SK-N-SH (cell line): ENCODE measurements around the gene UBR3. TPM values are rescaled to one million over a fixed set of nuclear protein-coding genes. Genes with fewer than 3 reads are reported as not detected.

Experiments
- CTCF ChIA-PET: fragments of 300-600, 350-600 bp; formaldehyde crosslinking; extraction: SDS; loops from one replicate; lab custom pipeline; 2021; lab: Yijun Ruan, JAX
- POLR2A ChIA-PET: fragments of 350-600 bp; sonication (Branson Sonifier 250); formaldehyde crosslinking; extraction: SDS; loops from one replicate; lab custom pipeline; 2020; ENCODE audit warnings: antibody characterized with exemption, inconsistent platforms; lab: Yijun Ruan, JAX
- DNase-seq: peaks from one replicate; pipeline ENCODE4 v3.0.0; 2012
- H2AFZ ChIP-seq: fragments of 200-600 bp; sonication (generic); 2 replicates; pipeline ENCODE4 v1.8.1; 2016; ENCODE audit warnings: antibody characterized with exemption, mild to moderate bottlenecking, low read depth
- H3F3A ChIP-seq: fragments of 200-600 bp; sonication (generic); replicated peaks from 2 replicates; pipeline ENCODE3; 2016; ENCODE audit warnings: antibody characterized with exemption, mild to moderate bottlenecking; ENCODE audit not compliant: insufficient read depth
- H3K27ac ChIP-seq, 2 experiments: fragments of 200-500 bp in 1 of 2; fragments of 200-600 bp in 1 of 2; sonication (Bioruptor generic) in 1 of 2; sonication (generic), shearing (Covaris generic) in 1 of 2; 2 replicates each; pipeline versions ENCODE4 v1.5.1 to v1.6.1; 2014 to 2016; ENCODE audit warnings: low read depth in 2 of 2, inconsistent platforms in 1 of 2, low read length in 1 of 2, mild to moderate bottlenecking in 1 of 2, mixed read lengths in 1 of 2
- H3K27me3 ChIP-seq: fragments of 200-600 bp; sonication (generic), shearing (Covaris generic); 2 replicates; pipeline ENCODE4 v1.6.1; 2016; ENCODE audit warnings: mixed run types; ENCODE audit not compliant: insufficient read depth
- H3K36me3 ChIP-seq, 2 experiments: fragments of 200-500 bp in 1 of 2; fragments of 200-600 bp in 1 of 2; sonication (Bioruptor generic) in 1 of 2; sonication (generic) in 1 of 2; replicated peaks in 1 of 2; 2 replicates each; pipeline versions ENCODE3 to v1.5.1; 2014 to 2016; ENCODE audit warnings: low read length in 1 of 2, mild to moderate bottlenecking in 1 of 2; ENCODE audit not compliant: insufficient read depth in 2 of 2, control insufficient read depth in 1 of 2
- H3K4me1 ChIP-seq, 2 experiments: fragments of 200-500 bp in 1 of 2; fragments of 200-600 bp in 1 of 2; sonication (Bioruptor generic) in 1 of 2; sonication (generic), shearing (Covaris generic) in 1 of 2; 2 replicates each; pipeline versions ENCODE4 v1.5.1 to v1.6.1; 2014 to 2016; ENCODE audit warnings: low read depth in 1 of 2, low read length in 1 of 2, mixed run types in 1 of 2; ENCODE audit not compliant: insufficient read depth in 2 of 2, control insufficient read depth in 1 of 2
- H3K4me2 ChIP-seq: fragments of 200-600 bp; sonication (generic), shearing (Covaris generic); 2 replicates; pipeline ENCODE4 v1.6.1; 2017; ENCODE audit warnings: mixed run types
- H3K4me3 ChIP-seq, 2 experiments: fragments of 200-500 bp in 1 of 2; fragments of 200-600 bp in 1 of 2; sonication (Bioruptor generic) in 1 of 2; sonication (generic), shearing (Covaris generic) in 1 of 2; 2 replicates each; pipeline versions ENCODE4 v1.5.1 to v1.8.1; 2014 to 2016; ENCODE audit warnings: low read depth in 2 of 2, inconsistent platforms in 1 of 2, low read length in 1 of 2, mild to moderate bottlenecking in 1 of 2, mixed read lengths in 1 of 2, moderate library complexity in 1 of 2
- H3K79me2 ChIP-seq: fragments of 200-600 bp; sonication (generic); 2 replicates; pipeline ENCODE4 v1.8.1; 2017; ENCODE audit warnings: mild to moderate bottlenecking; ENCODE audit not compliant: insufficient read depth
- H3K9ac ChIP-seq: fragments of 200-600 bp; sonication (generic); 2 replicates; pipeline ENCODE4 v1.6.1; 2017; ENCODE audit warnings: mixed run types
- H3K9me2 ChIP-seq: fragments of 200-600 bp; sonication (generic); 2 replicates; pipeline ENCODE4 v1.6.1; 2017; ENCODE audit warnings: mixed run types
- H3K9me3 ChIP-seq: fragments of 200-600 bp; sonication (generic); 2 replicates; pipeline ENCODE4 v1.6.1; 2017; ENCODE audit warnings: mixed run types, mild to moderate bottlenecking, moderate library complexity
- H4K20me1 ChIP-seq: fragments of 200-600 bp; sonication (generic); 2 replicates; pipeline ENCODE4 v1.6.1; 2017; ENCODE audit warnings: mild to moderate bottlenecking, mixed run types; ENCODE audit not compliant: insufficient read depth
- CTCF ChIP-seq: fragments of 200-600 bp; sonication (generic); IDR thresholded peaks from 2 replicates; pipeline ENCODE4 v1.6.1; 2017; ENCODE audit warnings: antibody characterized with exemption, mild to moderate bottlenecking, moderate library complexity
- ELF1 ChIP-seq: IDR thresholded peaks from 2 replicates; pipeline ENCODE4 v1.4.0; 2012
- FOXM1 ChIP-seq: IDR thresholded peaks from 2 replicates; pipeline ENCODE4 v1.4.0; 2012; ENCODE audit warnings: low read depth, mild to moderate bottlenecking
- GABPA ChIP-seq: IDR thresholded peaks from 2 replicates; pipeline ENCODE4 v1.4.0; 2012; ENCODE audit warnings: low read depth, mild to moderate bottlenecking
- MXI1 ChIP-seq: IDR thresholded peaks from 2 replicates; pipeline ENCODE4 v1.6.1; 2012; ENCODE audit warnings: mild to moderate bottlenecking, low read depth, low read length, improper control_type of control experiment
- POLR2AphosphoS5 ChIP-seq: IDR thresholded peaks from 2 replicates; pipeline ENCODE4 v1.6.1; 2012; ENCODE audit warnings: low read depth, low read length
- REST ChIP-seq: IDR thresholded peaks from 2 replicates; pipeline ENCODE4 v1.6.1; 2012; ENCODE audit warnings: mild to moderate bottlenecking, low read depth, low read length, moderate library complexity
- USF2 ChIP-seq: fragments of 150-350 bp; IDR thresholded peaks from 2 replicates; pipeline ENCODE4 v1.6.1; 2017; ENCODE audit warnings: antibody characterized with exemption, low read length, low read depth, borderline replicate concordance
- WGBS: methylation state at CpG from one replicate; pipeline ENCODE4 v1.1.6; 2017; ENCODE audit warnings: low lambda C conversion rate; 5-methylcytosine and 5-hydroxymethylcytosine counted together
- polyA plus RNA-seq, 3 experiments: library from polyadenylated mRNA; depleted of rRNA; stranded (reverse); fragments of >200 nt; gene quantifications; 2 replicates each; pipeline ENCODE4 v1.2.3, GENCODE V29; 2012

Gene UBR3
- polyA plus RNA-seq, 1 of the 3 experiments (the other 2 are of a cell fraction), result 5.2 TPM

GRCh38 chr2:170073288-170073687 is 246.0 kb downstream of the UBR3 start (continued):
- TF ChIP-seq GABPA (no peak), MXI1 (no peak), POLR2AphosphoS5 (no peak; the same call in 1 of the 2 replicates), FOXM1 (no peak), CTCF (no peak), USF2 (no peak)

- no peaks in the 10 kb centered on the region for H3K9me3 ChIP-seq
- no peaks in the 10 kb centered on the region for H3K9me2 ChIP-seq
- 100% methylated on average over 1 of the region's 1 CpG for WGBS
- ChIA-PET CTCF (interaction anchor here (0.6 kb wide), 1 partner anchor 107 kb away, joined by 3 read pairs; no protein-coding TSS in a partner anchor), POLR2A (no interaction called here)
- TF ChIP-seq POLR2AphosphoS5 (no peak), ELF1 (no peak), REST (no peak)
- no peaks in the 10 kb centered on the region for H4K20me1 ChIP-seq
- peaks cover 11 to 12% of the 10 kb centered on the region in 2 experiments; a peak in 3 of 4 replicates for H3K4me1 ChIP-seq
- peaks cover 11% of the 10 kb centered on the region for H3F3A ChIP-seq
- no peak overlapping the region for H3K4me3 ChIP-seq
- no peak overlapping the region for H3K27ac ChIP-seq
- DNase-seq, result no peak
- H3K27me3 ChIP-seq, result no peaks in the 10 kb centered on the region
- H3K4me2 ChIP-seq, result no peak overlapping the region
- peaks cover 6 to 7% of the 10 kb centered on the region in 2 experiments for H3K36me3 ChIP-seq
- H3K79me2 ChIP-seq, result no peaks in the 10 kb centered on the region
- no peak overlapping the region for H2AFZ ChIP-seq
- H3K9ac ChIP-seq, result no peak overlapping the region
These were observed 248.9 kb downstream of the UBR3 start for GRCh38 chr2:170076189-170076588.
